Measurements from ENCODE around the gene CCDC40.

- no peak for TF ChIP-seq ZNF423 (CRISPR knock-in tag; IDR thresholded peaks at IDR 0.05)
- TF ChIP-seq FOXJ3 (CRISPR knock-in tag; IDR thresholded peaks at IDR 0.05; ENCODE audit: borderline replicate concordance): no peak
- TF ChIP-seq CTCF (IDR thresholded peaks at IDR 0.05): no peak
- no peak for TF ChIP-seq TCF7 (CRISPR knock-in tag; IDR thresholded peaks at IDR 0.05; ENCODE audit: low read depth)
- no peak for TF ChIP-seq E2F4 (CRISPR knock-in tag; IDR thresholded peaks at IDR 0.05; ENCODE audit: borderline replicate concordance, low read depth)
These were observed 94.5 kb downstream of the CCDC40 start for GRCh38 chr17:80130992-80131391.

Data from WTC11 (cell line).